AG10803 (cell line): ENCODE results near the gene MRPL37.

Experiments
- DNase-seq: peaks from one replicate; pipeline ENCODE4 v3.0.0; 2010; ENCODE audit warnings: low read depth
- H3K4me3 ChIP-seq: 2 replicates; pipeline ENCODE4 v1.5.1; 2011; ENCODE audit warnings: mild to moderate bottlenecking, low read length, control low read depth
- TF ChIP-seq, protein P1 (sequence below): conservative IDR thresholded peaks from 2 replicates; pipeline ENCODE4 v1.5.1; 2011; ENCODE audit warnings: mild to moderate bottlenecking, low read length, control low read depth, inconsistent platforms

MRPL37 gene

DNA sequence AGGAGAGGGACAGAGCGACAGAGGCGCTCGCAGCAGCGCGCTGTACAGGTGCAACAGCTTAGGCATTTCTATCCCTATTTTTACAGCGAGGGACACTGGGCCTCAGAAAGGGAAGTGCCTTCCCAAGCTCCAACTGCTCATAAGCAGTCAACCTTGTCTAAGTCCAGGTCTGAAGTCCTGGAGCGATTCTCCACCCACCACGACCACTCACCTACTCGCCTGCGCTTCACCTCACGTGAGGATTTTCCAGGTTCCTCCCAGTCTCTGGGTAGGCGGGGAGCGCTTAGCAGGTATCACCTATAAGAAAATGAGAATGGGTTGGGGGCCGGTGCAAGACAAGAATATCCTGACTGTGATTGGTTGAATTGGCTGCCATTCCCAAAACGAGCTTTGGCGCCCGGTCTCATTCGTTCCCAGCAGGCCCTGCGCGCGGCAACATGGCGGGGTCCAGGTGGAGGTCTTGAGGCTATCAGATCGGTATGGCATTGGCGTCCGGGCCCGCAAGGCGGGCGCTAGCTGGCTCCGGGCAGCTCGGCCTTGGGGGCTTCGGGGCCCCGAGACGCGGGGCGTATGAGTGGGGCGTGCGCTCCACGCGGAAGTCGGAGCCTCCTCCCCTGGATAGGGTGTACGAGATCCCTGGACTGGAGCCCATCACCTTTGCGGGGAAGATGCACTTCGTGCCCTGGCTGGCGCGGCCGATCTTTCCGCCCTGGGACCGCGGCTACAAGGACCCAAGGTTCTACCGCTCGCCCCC lies at the start of gene MRPL37, which contains the start of gene CYB5RL:
MRPL37 (plus strand) TSS at position 403 of the 754 bp plus-strand sequence; CDS start at position 480, 77 bp downstream.
CYB5RL (minus strand) TSS at position 266 of the 754 bp plus-strand sequence. CDS start 4,414 bp downstream, outside the sequence.
- DNase-seq, result peak; percentile 96
- peak within 1 kb of the TSS; percentile 91 for H3K4me3 ChIP-seq
- TF ChIP-seq, protein P1, sequence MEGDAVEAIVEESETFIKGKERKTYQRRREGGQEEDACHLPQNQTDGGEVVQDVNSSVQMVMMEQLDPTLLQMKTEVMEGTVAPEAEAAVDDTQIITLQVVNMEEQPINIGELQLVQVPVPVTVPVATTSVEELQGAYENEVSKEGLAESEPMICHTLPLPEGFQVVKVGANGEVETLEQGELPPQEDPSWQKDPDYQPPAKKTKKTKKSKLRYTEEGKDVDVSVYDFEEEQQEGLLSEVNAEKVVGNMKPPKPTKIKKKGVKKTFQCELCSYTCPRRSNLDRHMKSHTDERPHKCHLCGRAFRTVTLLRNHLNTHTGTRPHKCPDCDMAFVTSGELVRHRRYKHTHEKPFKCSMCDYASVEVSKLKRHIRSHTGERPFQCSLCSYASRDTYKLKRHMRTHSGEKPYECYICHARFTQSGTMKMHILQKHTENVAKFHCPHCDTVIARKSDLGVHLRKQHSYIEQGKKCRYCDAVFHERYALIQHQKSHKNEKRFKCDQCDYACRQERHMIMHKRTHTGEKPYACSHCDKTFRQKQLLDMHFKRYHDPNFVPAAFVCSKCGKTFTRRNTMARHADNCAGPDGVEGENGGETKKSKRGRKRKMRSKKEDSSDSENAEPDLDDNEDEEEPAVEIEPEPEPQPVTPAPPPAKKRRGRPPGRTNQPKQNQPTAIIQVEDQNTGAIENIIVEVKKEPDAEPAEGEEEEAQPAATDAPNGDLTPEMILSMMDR, result no peak

- TF ChIP-seq, protein P1, result no peak
- H3K4me3 ChIP-seq, result no peak overlapping the region
- no peak for DNase-seq
Observed at GRCh38 chr1:54151013-54151412, 49.0 kb upstream of the MRPL37 start.

DNA sequence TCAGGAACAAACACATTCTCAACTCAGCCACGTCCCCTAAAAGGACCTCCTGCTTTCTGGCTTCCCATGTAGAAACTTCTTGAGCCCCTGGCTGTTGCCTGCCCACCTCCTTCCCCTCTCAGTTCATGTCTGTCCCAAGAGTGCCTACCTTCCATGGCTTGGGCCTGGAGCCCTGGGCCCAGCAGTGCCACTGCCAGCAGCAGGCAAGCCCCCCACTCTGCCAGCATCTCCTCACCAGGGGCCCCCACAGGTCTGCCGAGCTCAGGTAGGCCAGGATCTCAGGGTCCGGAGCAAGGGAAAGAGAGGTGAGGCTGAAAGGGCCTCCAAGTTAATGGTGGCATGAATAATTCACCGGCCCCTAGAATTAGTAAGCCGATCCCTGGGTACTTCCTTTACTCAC lies 47.3 kb upstream of the MRPL37 start, which contains the start of gene CDCP2:
CDCP2 (minus strand) TSS at position 305 of the 400 bp plus-strand sequence; CDS start at position 227, 78 bp downstream.
- DNase-seq, result no peak
- H3K4me3 ChIP-seq, result peak within 1 kb of the TSS; percentile 17
- TF ChIP-seq, protein P1, result no peak

- DNase-seq, result peak; percentile 79
- H3K4me3 ChIP-seq, result peak overlapping the region; percentile 17
- TF ChIP-seq, protein P1, result no peak
Observed at GRCh38 chr1:54153535-54154439, 46.2 kb upstream of the MRPL37 start.

DNA sequence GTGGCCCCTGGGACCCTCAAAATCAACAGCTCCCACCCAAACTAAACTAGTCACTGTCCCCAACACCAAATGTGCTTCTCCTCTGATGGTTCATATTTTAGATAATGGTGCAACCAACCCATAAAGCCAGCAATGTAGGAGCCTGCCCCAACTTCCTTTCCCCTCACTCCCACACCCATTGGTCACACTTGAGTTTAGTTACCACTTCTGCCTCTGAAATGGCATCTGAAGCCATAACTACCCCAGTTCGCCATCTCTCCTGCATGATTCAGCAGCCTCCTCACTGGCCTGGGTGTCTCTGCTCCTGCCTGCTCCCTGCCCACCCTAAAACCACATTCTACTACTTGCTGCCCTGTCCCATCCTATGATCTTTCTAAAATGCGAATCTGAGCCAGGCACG lies 43.8 kb upstream of the MRPL37 start:
- TF ChIP-seq, protein P1, result no peak
- no peak for DNase-seq
- H3K4me3 ChIP-seq, result no peak overlapping the region

GRCh38 chr1:54156986-54157385 lies 43.0 kb upstream of the MRPL37 start:
- no peak for DNase-seq
- TF ChIP-seq, protein P1, result no peak
- H3K4me3 ChIP-seq, result no peak overlapping the region
